Central memory CD8-positive, alpha-beta T cell (primary cell): ENCODE data around the gene UNC119B.

ENCODE experiments used
- ATAC-seq: fragments of 150-1000 bp; cut with Tn5 transposase; replicated peaks from 2 replicates; pipeline ENCODE4 v1.10.0; 2022; ENCODE audit warnings: mild to moderate bottlenecking, moderate FRiP score, moderate number of reproducible peaks; ENCODE audit not compliant: poor library complexity, severe bottlenecking; ENCODE audit errors: extremely low read depth
- DNase-seq, 2 donors: peaks; one replicate each; pipeline ENCODE4 v3.0.0; 2021; ENCODE audit warnings: low spot score in 2 of 2
- H3K27ac Mint-ChIP-seq: one replicate; pipeline ENCODE4 v1.8.0; 2022; ENCODE audit warnings: low read depth, mild to moderate bottlenecking, moderate library complexity, mixed read lengths
- H3K27me3 Mint-ChIP-seq: one replicate; pipeline ENCODE4 v1.8.0; 2022; ENCODE audit warnings: mixed read lengths
- H3K36me3 Mint-ChIP-seq: one replicate; pipeline ENCODE4 v1.8.0; 2022; ENCODE audit warnings: mild to moderate bottlenecking, moderate library complexity, mixed read lengths; ENCODE audit not compliant: insufficient read depth
- H3K4me1 Mint-ChIP-seq: one replicate; pipeline ENCODE4 v1.8.0; 2022; ENCODE audit warnings: mixed read lengths
- H3K4me3 Mint-ChIP-seq: one replicate; pipeline ENCODE4 v1.8.0; 2022; ENCODE audit warnings: mild to moderate bottlenecking, moderate library complexity, mixed read lengths
- H3K9me3 Mint-ChIP-seq: one replicate; pipeline ENCODE4 v1.8.0; 2022; ENCODE audit warnings: mixed read lengths

Gene UNC119B

GRCh38 chr12:120758798-120759590, 48.7 kb downstream of the UNC119B start:
- no peak overlapping the region for H3K4me3 Mint-ChIP-seq
- ATAC-seq (no peak), DNase-seq (no peak)
- H3K9me3 Mint-ChIP-seq: peaks cover 6% of the 10 kb centered on the region
- peaks cover 10% of the 10 kb centered on the region for H3K27me3 Mint-ChIP-seq
- H3K27ac Mint-ChIP-seq: no peak overlapping the region
- no peaks in the 10 kb centered on the region for H3K4me1 Mint-ChIP-seq
- peaks cover 20% of the 10 kb centered on the region for H3K36me3 Mint-ChIP-seq

- H3K4me1 Mint-ChIP-seq: no peaks in the 10 kb centered on the region
- peaks cover 6% of the 10 kb centered on the region for H3K9me3 Mint-ChIP-seq
- H3K27me3 Mint-ChIP-seq: peaks cover 8% of the 10 kb centered on the region
- peaks cover 26% of the 10 kb centered on the region for H3K36me3 Mint-ChIP-seq
- ATAC-seq (no peak), DNase-seq (no peak)
- H3K27ac Mint-ChIP-seq: no peak overlapping the region
- no peak overlapping the region for H3K4me3 Mint-ChIP-seq
Measured at GRCh38 chr12:120759591-120760348, 49.5 kb downstream of the UNC119B start.

GRCh38 chr12:120760349-120761254, 50.3 kb downstream of the UNC119B start:
- peaks cover 34% of the 10 kb centered on the region for H3K36me3 Mint-ChIP-seq
- H3K27me3 Mint-ChIP-seq: no peaks in the 10 kb centered on the region
- ATAC-seq (no peak), DNase-seq (no peak)
- H3K27ac Mint-ChIP-seq: no peak overlapping the region
- H3K9me3 Mint-ChIP-seq: no peaks in the 10 kb centered on the region
- no peak overlapping the region for H3K4me3 Mint-ChIP-seq
- no peaks in the 10 kb centered on the region for H3K4me1 Mint-ChIP-seq

- DNase-seq (no peak), ATAC-seq (no peak)
- Mint-ChIP-seq H3K36me3 (peaks cover 39% of the 10 kb centered on the region), H3K9me3 (no peaks in the 10 kb centered on the region), H3K27ac (no peak overlapping the region), H3K4me3 (no peak overlapping the region), H3K4me1 (no peaks in the 10 kb centered on the region), H3K27me3 (no peaks in the 10 kb centered on the region)
Measured at GRCh38 chr12:120761519-120761934, 51.3 kb downstream of the UNC119B start.

- no peaks in the 10 kb centered on the region for H3K4me1 Mint-ChIP-seq
- no peaks in the 10 kb centered on the region for H3K9me3 Mint-ChIP-seq
- H3K4me3 Mint-ChIP-seq: no peak overlapping the region
- peaks cover 40% of the 10 kb centered on the region for H3K36me3 Mint-ChIP-seq
- no peak overlapping the region for H3K27ac Mint-ChIP-seq
- ATAC-seq: no peak
- no peaks in the 10 kb centered on the region for H3K27me3 Mint-ChIP-seq
- DNase-seq: no peak
Measured at GRCh38 chr12:120762086-120762485, 51.8 kb downstream of the UNC119B start.

- DNase-seq: no peak
- Mint-ChIP-seq H3K36me3 (peaks cover 44% of the 10 kb centered on the region), H3K4me1 (no peaks in the 10 kb centered on the region), H3K9me3 (no peaks in the 10 kb centered on the region), H3K4me3 (no peak overlapping the region), H3K27ac (no peak overlapping the region), H3K27me3 (no peaks in the 10 kb centered on the region)
- ATAC-seq: no peak
Measured at GRCh38 chr12:120763250-120763649, 53.0 kb downstream of the UNC119B start.

- H3K27ac Mint-ChIP-seq: no peak overlapping the region
- no peak overlapping the region for H3K4me3 Mint-ChIP-seq
- no peak for DNase-seq
- ATAC-seq: no peak
- no peaks in the 10 kb centered on the region for H3K9me3 Mint-ChIP-seq
- H3K4me1 Mint-ChIP-seq: no peaks in the 10 kb centered on the region
- H3K36me3 Mint-ChIP-seq: peaks cover 52% of the 10 kb centered on the region
- H3K27me3 Mint-ChIP-seq: no peaks in the 10 kb centered on the region
Measured at GRCh38 chr12:120764816-120765215, 54.6 kb downstream of the UNC119B start.

- DNase-seq: no peak
- peaks cover 50% of the 10 kb centered on the region for H3K36me3 Mint-ChIP-seq
- H3K27me3 Mint-ChIP-seq: no peaks in the 10 kb centered on the region
- no peak for ATAC-seq
- no peak overlapping the region for H3K4me3 Mint-ChIP-seq
- H3K27ac Mint-ChIP-seq: no peak overlapping the region
- no peaks in the 10 kb centered on the region for H3K9me3 Mint-ChIP-seq
- H3K4me1 Mint-ChIP-seq: peaks cover 14% of the 10 kb centered on the region
Measured at GRCh38 chr12:120766566-120766965, 56.3 kb downstream of the UNC119B start.

- no peak for DNase-seq
- Mint-ChIP-seq H3K4me3 (no peak overlapping the region), H3K36me3 (peaks cover 48% of the 10 kb centered on the region), H3K9me3 (no peaks in the 10 kb centered on the region), H3K4me1 (peaks cover 18% of the 10 kb centered on the region), H3K27ac (no peak overlapping the region), H3K27me3 (no peaks in the 10 kb centered on the region)
- ATAC-seq: no peak
Measured at GRCh38 chr12:120767071-120768024, 57.1 kb downstream of the UNC119B start.

GRCh38 chr12:120771097-120771496, 60.8 kb downstream of the UNC119B start:
- no peaks in the 10 kb centered on the region for H3K27me3 Mint-ChIP-seq
- H3K27ac Mint-ChIP-seq: peak overlapping the region; percentile 81
- no peak overlapping the region for H3K4me3 Mint-ChIP-seq
- H3K36me3 Mint-ChIP-seq: peaks cover 35% of the 10 kb centered on the region
- peaks cover 37% of the 10 kb centered on the region for H3K4me1 Mint-ChIP-seq
- DNase-seq (no peak), ATAC-seq (no peak)
- H3K9me3 Mint-ChIP-seq: no peaks in the 10 kb centered on the region
